ENCODE data around the gene ENDOD1.

DNA sequence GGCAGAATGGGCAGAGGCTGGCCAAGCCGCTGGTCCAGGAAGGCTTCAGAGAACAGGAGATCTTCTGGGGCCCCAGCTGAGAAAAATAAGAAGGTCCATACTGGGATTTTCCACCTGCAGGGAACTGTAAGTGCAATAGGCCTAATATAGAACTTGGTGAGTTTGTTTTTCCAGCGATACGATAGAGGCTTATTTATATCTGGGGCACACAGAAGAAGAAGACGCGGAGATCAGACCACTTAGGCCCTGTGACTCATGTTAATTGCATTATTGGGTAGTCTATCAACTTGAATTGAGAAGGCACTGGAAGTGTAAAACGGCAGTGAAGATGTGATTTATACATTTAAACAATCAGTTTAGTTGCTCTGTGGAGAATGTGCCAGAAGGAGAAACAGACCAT, 30.6 kb upstream of the ENDOD1 start:
- TF ChIP-seq, protein P1, sequence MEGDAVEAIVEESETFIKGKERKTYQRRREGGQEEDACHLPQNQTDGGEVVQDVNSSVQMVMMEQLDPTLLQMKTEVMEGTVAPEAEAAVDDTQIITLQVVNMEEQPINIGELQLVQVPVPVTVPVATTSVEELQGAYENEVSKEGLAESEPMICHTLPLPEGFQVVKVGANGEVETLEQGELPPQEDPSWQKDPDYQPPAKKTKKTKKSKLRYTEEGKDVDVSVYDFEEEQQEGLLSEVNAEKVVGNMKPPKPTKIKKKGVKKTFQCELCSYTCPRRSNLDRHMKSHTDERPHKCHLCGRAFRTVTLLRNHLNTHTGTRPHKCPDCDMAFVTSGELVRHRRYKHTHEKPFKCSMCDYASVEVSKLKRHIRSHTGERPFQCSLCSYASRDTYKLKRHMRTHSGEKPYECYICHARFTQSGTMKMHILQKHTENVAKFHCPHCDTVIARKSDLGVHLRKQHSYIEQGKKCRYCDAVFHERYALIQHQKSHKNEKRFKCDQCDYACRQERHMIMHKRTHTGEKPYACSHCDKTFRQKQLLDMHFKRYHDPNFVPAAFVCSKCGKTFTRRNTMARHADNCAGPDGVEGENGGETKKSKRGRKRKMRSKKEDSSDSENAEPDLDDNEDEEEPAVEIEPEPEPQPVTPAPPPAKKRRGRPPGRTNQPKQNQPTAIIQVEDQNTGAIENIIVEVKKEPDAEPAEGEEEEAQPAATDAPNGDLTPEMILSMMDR (IDR thresholded peaks at IDR 0.05): no peak
- TF ChIP-seq POLR2A (IDR thresholded peaks at IDR 0.05) (no peak), POLR2AphosphoS5 (IDR thresholded peaks at IDR 0.05; ENCODE audit: insufficient read depth in 1 of 2, low read depth in 1 of 2) (no peak)

Measured in vagina (tissue), 2 donors.